ENCODE data around the gene NMNAT3. TPM values are rescaled to one million over a fixed set of nuclear protein-coding genes. Genes with fewer than 3 reads are reported as not detected.

The NMNAT3 gene
- total RNA-seq, 1 experiment from 2014 or later, result 4.6 TPM

DNA sequence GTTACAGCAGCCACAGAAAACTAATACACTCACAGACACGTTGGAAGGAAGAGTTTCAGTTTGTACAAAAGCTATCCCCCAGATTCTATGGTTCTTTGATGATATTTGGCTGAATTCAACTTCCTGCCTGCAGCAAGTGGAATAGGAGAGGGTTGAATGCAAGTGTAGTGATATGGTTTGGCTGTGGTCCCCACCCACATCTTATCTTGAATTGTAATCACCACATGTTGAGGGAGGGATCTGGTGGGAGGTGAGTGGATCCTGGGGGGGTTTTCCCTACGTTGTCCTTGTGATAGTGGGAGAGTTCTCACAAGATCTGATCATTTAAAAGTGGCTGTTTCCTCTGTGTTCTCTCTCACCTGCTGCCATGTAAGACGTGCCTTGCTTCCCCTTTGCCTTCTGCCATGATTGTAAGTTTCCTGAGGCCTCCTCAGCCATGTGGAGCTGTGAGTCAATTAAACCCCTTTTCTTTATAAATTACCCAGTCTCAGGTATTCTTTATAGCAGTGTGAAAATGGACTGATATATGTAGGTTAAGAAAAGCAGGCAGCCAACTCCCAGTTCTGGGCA, 29.8 kb downstream of the NMNAT3 start:
- H3K27me3 Mint-ChIP-seq (ENCODE audit: low read depth), result no peaks in the 10 kb centered on the region
- peaks cover 10% of the 10 kb centered on the region for H3K9me3 Mint-ChIP-seq
- POLR2A ChIA-PET, result no interaction called here
- H3K36me3 Mint-ChIP-seq, result no peaks in the 10 kb centered on the region
- TF ChIP-seq, protein P1, sequence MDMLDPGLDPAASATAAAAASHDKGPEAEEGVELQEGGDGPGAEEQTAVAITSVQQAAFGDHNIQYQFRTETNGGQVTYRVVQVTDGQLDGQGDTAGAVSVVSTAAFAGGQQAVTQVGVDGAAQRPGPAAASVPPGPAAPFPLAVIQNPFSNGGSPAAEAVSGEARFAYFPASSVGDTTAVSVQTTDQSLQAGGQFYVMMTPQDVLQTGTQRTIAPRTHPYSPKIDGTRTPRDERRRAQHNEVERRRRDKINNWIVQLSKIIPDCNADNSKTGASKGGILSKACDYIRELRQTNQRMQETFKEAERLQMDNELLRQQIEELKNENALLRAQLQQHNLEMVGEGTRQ (CRISPR knock-in tag; IDR thresholded peaks at IDR 0.05), result no peak
- TF ChIP-seq ZNF232 (CRISPR knock-in tag; IDR thresholded peaks at IDR 0.05), result no peak
- TF ChIP-seq JAZF1 (CRISPR knock-in tag; IDR thresholded peaks at IDR 0.05), result no peak
- no peak for TF ChIP-seq GRHL2 (CRISPR knock-in tag; IDR thresholded peaks at IDR 0.05; ENCODE audit: insufficient replicate concordance, severe bottlenecking)
- TF ChIP-seq CBFB (CRISPR knock-in tag; IDR thresholded peaks at IDR 0.05; ENCODE audit: low read depth), result no peak
- TF ChIP-seq, protein P2, sequence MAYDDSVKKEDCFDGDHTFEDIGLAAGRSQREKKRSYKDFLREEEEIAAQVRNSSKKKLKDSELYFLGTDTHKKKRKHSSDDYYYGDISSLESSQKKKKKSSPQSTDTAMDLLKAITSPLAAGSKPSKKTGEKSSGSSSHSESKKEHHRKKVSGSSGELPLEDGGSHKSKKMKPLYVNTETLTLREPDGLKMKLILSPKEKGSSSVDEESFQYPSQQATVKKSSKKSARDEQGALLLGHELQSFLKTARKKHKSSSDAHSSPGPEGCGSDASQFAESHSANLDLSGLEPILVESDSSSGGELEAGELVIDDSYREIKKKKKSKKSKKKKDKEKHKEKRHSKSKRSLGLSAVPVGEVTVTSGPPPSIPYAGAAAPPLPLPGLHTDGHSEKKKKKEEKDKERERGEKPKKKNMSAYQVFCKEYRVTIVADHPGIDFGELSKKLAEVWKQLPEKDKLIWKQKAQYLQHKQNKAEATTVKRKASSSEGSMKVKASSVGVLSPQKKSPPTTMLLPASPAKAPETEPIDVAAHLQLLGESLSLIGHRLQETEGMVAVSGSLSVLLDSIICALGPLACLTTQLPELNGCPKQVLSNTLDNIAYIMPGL (CRISPR knock-in tag; IDR thresholded peaks at IDR 0.05), result no peak
- no peak for TF ChIP-seq MXD4 (CRISPR knock-in tag; IDR thresholded peaks at IDR 0.05; ENCODE audit: borderline replicate concordance)
- TF ChIP-seq, protein P3, sequence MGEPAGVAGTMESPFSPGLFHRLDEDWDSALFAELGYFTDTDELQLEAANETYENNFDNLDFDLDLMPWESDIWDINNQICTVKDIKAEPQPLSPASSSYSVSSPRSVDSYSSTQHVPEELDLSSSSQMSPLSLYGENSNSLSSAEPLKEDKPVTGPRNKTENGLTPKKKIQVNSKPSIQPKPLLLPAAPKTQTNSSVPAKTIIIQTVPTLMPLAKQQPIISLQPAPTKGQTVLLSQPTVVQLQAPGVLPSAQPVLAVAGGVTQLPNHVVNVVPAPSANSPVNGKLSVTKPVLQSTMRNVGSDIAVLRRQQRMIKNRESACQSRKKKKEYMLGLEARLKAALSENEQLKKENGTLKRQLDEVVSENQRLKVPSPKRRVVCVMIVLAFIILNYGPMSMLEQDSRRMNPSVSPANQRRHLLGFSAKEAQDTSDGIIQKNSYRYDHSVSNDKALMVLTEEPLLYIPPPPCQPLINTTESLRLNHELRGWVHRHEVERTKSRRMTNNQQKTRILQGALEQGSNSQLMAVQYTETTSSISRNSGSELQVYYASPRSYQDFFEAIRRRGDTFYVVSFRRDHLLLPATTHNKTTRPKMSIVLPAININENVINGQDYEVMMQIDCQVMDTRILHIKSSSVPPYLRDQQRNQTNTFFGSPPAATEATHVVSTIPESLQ (CRISPR knock-in tag; IDR thresholded peaks at IDR 0.05), result no peak
- no peak overlapping the region for H3K4me3 Mint-ChIP-seq
- CTCF ChIA-PET, result no interaction called here
- DNase-seq (ENCODE audit: low spot score) (no peak), ATAC-seq (no peak)
- no peak overlapping the region for H3K27ac Mint-ChIP-seq
- peaks cover 8% of the 10 kb centered on the region for H3K4me1 Mint-ChIP-seq

DNA sequence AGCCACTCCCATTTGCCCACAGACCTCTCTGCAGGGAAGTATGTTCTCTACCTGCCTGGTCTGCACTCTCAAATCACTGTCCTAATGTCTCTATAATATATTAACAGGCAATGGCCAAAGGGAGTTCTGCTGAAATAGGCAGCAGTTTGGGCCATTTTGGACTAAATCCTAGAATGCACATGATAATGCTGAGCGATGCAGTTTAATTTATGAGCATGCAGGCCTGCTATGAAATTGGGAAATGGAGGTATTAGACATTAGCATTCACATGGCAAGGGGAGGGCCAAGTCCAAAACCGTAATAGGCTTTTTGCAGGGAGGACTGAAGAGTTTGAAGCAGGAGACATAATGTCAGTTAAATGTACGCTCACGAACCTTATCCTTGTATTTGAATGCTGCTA, 31.3 kb downstream of the NMNAT3 start:
- no peaks in the 10 kb centered on the region for H3K27me3 Mint-ChIP-seq (ENCODE audit: low read depth)
- DNase-seq (ENCODE audit: low spot score), result no peak
- H3K27ac Mint-ChIP-seq, result no peak overlapping the region
- ATAC-seq, result no peak
- TF ChIP-seq, protein P4, sequence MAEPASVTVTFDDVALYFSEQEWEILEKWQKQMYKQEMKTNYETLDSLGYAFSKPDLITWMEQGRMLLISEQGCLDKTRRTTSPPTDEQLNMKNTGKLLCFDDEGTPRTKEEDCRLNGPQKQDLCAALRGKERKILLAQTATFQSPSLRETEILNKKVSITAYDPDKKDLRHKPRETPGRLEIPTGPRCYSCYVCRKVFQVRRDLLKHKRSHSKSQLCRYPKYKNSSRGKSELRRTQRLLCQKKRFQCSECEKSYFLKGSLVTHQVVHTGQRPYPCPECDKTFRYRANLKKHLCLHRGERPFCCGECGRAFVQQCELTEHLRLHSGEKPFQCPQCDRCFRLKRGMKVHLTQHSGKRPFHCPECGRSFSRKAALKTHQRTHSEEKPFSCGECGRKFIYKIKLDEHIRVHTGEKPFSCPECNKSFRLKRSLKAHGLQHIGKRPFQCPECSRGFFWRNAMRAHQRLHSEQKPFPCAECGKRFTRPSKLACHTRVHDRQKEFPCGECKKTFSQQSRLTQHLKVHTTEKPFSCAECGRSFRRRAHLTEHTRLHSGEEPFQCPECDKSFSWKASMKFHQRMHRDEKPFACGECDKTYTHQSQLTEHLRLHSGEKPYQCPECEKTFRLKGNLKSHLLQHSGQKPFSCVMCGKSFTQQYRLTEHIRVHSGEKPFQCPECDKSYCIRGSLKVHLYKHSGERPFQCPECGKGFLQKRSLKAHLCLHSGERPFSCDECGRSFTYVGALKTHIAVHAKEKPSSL (CRISPR knock-in tag; conservative IDR thresholded peaks at IDR 0.05), result no peak
- TF ChIP-seq, protein P5, sequence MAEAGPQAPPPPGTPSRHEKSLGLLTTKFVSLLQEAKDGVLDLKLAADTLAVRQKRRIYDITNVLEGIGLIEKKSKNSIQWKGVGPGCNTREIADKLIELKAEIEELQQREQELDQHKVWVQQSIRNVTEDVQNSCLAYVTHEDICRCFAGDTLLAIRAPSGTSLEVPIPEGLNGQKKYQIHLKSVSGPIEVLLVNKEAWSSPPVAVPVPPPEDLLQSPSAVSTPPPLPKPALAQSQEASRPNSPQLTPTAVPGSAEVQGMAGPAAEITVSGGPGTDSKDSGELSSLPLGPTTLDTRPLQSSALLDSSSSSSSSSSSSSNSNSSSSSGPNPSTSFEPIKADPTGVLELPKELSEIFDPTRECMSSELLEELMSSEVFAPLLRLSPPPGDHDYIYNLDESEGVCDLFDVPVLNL (CRISPR knock-in tag; IDR thresholded peaks at IDR 0.05; ENCODE audit: borderline replicate concordance, low read depth), result no peak
- TF ChIP-seq, protein P6, sequence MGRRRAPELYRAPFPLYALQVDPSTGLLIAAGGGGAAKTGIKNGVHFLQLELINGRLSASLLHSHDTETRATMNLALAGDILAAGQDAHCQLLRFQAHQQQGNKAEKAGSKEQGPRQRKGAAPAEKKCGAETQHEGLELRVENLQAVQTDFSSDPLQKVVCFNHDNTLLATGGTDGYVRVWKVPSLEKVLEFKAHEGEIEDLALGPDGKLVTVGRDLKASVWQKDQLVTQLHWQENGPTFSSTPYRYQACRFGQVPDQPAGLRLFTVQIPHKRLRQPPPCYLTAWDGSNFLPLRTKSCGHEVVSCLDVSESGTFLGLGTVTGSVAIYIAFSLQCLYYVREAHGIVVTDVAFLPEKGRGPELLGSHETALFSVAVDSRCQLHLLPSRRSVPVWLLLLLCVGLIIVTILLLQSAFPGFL (CRISPR knock-in tag; IDR thresholded peaks at IDR 0.05; ENCODE audit: borderline replicate concordance), result no peak
- TF ChIP-seq, protein P7, sequence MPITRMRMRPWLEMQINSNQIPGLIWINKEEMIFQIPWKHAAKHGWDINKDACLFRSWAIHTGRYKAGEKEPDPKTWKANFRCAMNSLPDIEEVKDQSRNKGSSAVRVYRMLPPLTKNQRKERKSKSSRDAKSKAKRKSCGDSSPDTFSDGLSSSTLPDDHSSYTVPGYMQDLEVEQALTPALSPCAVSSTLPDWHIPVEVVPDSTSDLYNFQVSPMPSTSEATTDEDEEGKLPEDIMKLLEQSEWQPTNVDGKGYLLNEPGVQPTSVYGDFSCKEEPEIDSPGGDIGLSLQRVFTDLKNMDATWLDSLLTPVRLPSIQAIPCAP (CRISPR knock-in tag; IDR thresholded peaks at IDR 0.05), result no peak
- H3K4me3 Mint-ChIP-seq, result no peak overlapping the region
- H3K9me3 Mint-ChIP-seq, result peaks cover 10% of the 10 kb centered on the region
- ChIA-PET CTCF (no interaction called here), POLR2A (no interaction called here)
- H3K36me3 Mint-ChIP-seq, result no peaks in the 10 kb centered on the region
- H3K4me1 Mint-ChIP-seq, result no peaks in the 10 kb centered on the region

Measured in WTC11 (cell line).